ENCODE measurements around the gene MKLN1. TPM values are rescaled to one million over a fixed set of nuclear protein-coding genes. Genes with fewer than 3 reads are reported as not detected.

The MKLN1 gene
- total and polyA plus RNA-seq, 10 of the 15 experiments (the other 5 are each of a cell fraction or from before 2014, with no cell fraction given), result 13.6 to 55.8 (median 29.3) TPM

DNA sequence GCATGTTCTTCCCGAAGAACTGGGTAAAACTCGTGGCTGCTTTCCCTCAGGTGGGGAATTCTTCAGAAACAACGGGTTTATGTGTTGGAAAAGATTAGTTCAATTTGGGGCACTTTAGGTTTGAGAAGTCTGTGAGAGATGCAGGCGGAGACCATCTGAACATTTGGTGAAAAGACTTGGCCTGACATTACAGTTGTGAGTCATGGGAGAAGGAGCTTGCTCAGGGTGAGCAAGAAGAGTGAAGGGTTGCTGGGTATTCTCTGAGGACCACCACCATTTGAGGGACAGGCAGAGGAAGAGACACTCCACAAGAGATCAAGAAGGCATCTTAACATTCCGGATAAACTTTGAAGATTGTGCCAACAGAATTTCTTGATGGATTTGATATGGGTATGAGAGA lies 140.1 kb downstream of the MKLN1 start (continued):
- TF ChIP-seq, protein P1, sequence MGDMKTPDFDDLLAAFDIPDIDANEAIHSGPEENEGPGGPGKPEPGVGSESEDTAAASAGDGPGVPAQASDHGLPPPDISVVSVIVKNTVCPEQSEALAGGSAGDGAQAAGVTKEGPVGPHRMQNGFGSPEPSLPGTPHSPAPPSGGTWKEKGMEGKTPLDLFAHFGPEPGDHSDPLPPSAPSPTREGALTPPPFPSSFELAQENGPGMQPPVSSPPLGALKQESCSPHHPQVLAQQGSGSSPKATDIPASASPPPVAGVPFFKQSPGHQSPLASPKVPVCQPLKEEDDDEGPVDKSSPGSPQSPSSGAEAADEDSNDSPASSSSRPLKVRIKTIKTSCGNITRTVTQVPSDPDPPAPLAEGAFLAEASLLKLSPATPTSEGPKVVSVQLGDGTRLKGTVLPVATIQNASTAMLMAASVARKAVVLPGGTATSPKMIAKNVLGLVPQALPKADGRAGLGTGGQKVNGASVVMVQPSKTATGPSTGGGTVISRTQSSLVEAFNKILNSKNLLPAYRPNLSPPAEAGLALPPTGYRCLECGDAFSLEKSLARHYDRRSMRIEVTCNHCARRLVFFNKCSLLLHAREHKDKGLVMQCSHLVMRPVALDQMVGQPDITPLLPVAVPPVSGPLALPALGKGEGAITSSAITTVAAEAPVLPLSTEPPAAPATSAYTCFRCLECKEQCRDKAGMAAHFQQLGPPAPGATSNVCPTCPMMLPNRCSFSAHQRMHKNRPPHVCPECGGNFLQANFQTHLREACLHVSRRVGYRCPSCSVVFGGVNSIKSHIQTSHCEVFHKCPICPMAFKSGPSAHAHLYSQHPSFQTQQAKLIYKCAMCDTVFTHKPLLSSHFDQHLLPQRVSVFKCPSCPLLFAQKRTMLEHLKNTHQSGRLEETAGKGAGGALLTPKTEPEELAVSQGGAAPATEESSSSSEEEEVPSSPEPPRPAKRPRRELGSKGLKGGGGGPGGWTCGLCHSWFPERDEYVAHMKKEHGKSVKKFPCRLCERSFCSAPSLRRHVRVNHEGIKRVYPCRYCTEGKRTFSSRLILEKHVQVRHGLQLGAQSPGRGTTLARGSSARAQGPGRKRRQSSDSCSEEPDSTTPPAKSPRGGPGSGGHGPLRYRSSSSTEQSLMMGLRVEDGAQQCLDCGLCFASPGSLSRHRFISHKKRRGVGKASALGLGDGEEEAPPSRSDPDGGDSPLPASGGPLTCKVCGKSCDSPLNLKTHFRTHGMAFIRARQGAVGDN (IDR thresholded peaks at IDR 0.05), result no peak
- TF ChIP-seq, protein P2, sequence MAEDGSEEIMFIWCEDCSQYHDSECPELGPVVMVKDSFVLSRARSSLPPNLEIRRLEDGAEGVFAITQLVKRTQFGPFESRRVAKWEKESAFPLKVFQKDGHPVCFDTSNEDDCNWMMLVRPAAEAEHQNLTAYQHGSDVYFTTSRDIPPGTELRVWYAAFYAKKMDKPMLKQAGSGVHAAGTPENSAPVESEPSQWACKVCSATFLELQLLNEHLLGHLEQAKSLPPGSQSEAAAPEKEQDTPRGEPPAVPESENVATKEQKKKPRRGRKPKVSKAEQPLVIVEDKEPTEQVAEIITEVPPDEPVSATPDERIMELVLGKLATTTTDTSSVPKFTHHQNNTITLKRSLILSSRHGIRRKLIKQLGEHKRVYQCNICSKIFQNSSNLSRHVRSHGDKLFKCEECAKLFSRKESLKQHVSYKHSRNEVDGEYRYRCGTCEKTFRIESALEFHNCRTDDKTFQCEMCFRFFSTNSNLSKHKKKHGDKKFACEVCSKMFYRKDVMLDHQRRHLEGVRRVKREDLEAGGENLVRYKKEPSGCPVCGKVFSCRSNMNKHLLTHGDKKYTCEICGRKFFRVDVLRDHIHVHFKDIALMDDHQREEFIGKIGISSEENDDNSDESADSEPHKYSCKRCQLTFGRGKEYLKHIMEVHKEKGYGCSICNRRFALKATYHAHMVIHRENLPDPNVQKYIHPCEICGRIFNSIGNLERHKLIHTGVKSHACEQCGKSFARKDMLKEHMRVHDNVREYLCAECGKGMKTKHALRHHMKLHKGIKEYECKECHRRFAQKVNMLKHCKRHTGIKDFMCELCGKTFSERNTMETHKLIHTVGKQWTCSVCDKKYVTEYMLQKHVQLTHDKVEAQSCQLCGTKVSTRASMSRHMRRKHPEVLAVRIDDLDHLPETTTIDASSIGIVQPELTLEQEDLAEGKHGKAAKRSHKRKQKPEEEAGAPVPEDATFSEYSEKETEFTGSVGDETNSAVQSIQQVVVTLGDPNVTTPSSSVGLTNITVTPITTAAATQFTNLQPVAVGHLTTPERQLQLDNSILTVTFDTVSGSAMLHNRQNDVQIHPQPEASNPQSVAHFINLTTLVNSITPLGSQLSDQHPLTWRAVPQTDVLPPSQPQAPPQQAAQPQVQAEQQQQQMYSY (CRISPR knock-in tag; IDR thresholded peaks at IDR 0.05), result no peak
- TF ChIP-seq POLR2AphosphoS5 (IDR thresholded peaks at IDR 0.05; ENCODE audit: low read length), result no peak
- TF ChIP-seq SMAD5 (IDR thresholded peaks at IDR 0.05; ENCODE audit: low read depth), result no peak

All from GM12878 (cell line).